ENCODE measurements around the gene FAM200C. TPM values are rescaled to one million over a fixed set of nuclear protein-coding genes. Genes with fewer than 3 reads are reported as not detected.

The FAM200C gene
- total RNA-seq, 1 experiment from 2014 or later: 10.5 TPM

GRCh38 chr5:160379511-160379910 is 20.3 kb downstream of the FAM200C start:
- no peak overlapping the region for H3K4me2 ChIP-seq
- H3K27me3 ChIP-seq (ENCODE audit: insufficient read depth, low read depth): peaks cover 14% of the 10 kb centered on the region; the same call in 1 of the 2 replicates
- no TSS peak for BruUV-seq (replicated peaks)
- no peak overlapping the region for H2AFZ ChIP-seq
- no peaks in the 10 kb centered on the region for H3K4me1 ChIP-seq (replicated peaks; ENCODE audit: insufficient read depth)
- no peak for TF ChIP-seq EZH2 (IDR thresholded peaks at IDR 0.05; ENCODE audit: low read depth)
- no peak for TF ChIP-seq CTCF (conservative IDR thresholded peaks at IDR 0.05)
- no peaks in the 10 kb centered on the region for H3K36me3 ChIP-seq (ENCODE audit: low read depth)
- ChIA-PET CTCF (interaction anchor here (1.0 kb wide), 1 partner anchor 16 kb away, joined by 3 read pairs; no protein-coding TSS in a partner anchor), POLR2A (ENCODE audit: unreplicated experiment) (no interaction called here)
- no peak overlapping the region for H3K27ac ChIP-seq
- no peaks in the 10 kb centered on the region for H3K79me2 ChIP-seq (ENCODE audit: low read depth)
- H3K9me2 ChIP-seq (ENCODE audit: insufficient read depth): no peaks in the 10 kb centered on the region
- H3K9me3 ChIP-seq (ENCODE audit: insufficient read depth, low read depth): no peaks in the 10 kb centered on the region
- no peak overlapping the region for H3K4me3 ChIP-seq
- no peaks in the 10 kb centered on the region for H3F3A ChIP-seq (ENCODE audit: insufficient read depth, low read depth)
- no peak for DNase-seq
- intact Hi-C loops (cut with micrococcal nuclease; ENCODE audit: unreplicated experiment): no loop called here
- no peaks in the 10 kb centered on the region for H4K20me1 ChIP-seq (ENCODE audit: insufficient read depth)

DNA sequence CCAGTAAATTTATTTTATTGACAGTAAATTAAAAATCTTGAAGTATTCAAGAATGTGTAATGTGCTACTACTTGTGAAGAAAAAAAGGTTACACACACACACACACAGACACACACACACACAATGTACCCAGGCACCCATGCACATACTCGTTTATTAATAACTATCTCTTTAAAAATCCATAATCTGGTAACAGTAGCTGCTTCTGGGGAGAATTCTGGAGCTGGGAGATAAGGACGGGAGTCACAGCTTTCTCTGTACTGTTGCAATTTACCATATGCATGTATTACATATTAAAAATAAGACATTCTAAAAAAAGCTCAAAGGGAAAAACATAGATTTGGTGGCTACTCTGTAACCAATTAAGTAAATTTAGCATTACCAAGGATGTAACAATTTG is 21.5 kb downstream of the FAM200C start:
- no peak for DNase-seq
- no peaks in the 10 kb centered on the region for H3K4me1 ChIP-seq (replicated peaks; ENCODE audit: insufficient read depth)
- no peaks in the 10 kb centered on the region for H3F3A ChIP-seq (ENCODE audit: insufficient read depth, low read depth)
- ChIA-PET POLR2A (ENCODE audit: unreplicated experiment) (no interaction called here), CTCF (interaction anchor here (0.6 kb wide), 1 partner anchor 1105 kb away, joined by 5 read pairs; no protein-coding TSS in a partner anchor)
- H3K9me3 ChIP-seq (ENCODE audit: insufficient read depth, low read depth): no peaks in the 10 kb centered on the region
- no peak overlapping the region for H2AFZ ChIP-seq
- TF ChIP-seq EZH2 (IDR thresholded peaks at IDR 0.05; ENCODE audit: low read depth) (no peak), CTCF (conservative IDR thresholded peaks at IDR 0.05) (no peak)
- H3K36me3 ChIP-seq (ENCODE audit: low read depth): no peaks in the 10 kb centered on the region
- H3K9me2 ChIP-seq (ENCODE audit: insufficient read depth): no peaks in the 10 kb centered on the region
- H3K4me3 ChIP-seq: no peak overlapping the region
- no TSS peak for BruUV-seq (replicated peaks)
- intact Hi-C loops (cut with micrococcal nuclease; ENCODE audit: unreplicated experiment): no loop called here
- no peaks in the 10 kb centered on the region for H3K79me2 ChIP-seq (ENCODE audit: low read depth)
- no peaks in the 10 kb centered on the region for H4K20me1 ChIP-seq (ENCODE audit: insufficient read depth)
- no peak overlapping the region for H3K27ac ChIP-seq
- no peak overlapping the region for H3K4me2 ChIP-seq
- H3K27me3 ChIP-seq (ENCODE audit: insufficient read depth, low read depth): peaks cover 23% of the 10 kb centered on the region; the same call in 1 of the 2 replicates

DNA sequence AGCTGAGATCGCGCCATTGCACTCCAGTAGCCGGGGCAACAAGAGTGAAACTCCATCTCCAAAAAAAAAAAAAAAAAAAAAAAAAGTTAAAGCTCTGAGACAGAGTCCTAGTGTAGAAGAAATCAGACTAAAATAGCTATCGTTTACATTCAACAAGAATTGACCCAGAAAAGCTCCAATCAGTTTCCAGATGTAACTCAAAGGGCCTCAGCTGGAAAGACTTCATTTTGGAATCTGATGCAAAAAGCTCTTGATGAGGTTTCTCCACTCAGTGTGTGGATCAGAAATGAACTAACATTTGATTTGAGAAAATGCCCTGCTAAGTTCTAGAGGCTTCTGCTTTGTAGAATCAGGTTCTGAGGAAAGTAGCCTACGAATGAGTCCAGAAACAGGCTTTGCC is 22.2 kb downstream of the FAM200C start:
- H3K4me3 ChIP-seq: no peak overlapping the region
- no peaks in the 10 kb centered on the region for H4K20me1 ChIP-seq (ENCODE audit: insufficient read depth)
- H3K4me2 ChIP-seq: no peak overlapping the region
- TF ChIP-seq EZH2 (IDR thresholded peaks at IDR 0.05; ENCODE audit: low read depth): no peak
- no peak for TF ChIP-seq CTCF (conservative IDR thresholded peaks at IDR 0.05)
- intact Hi-C loops (cut with micrococcal nuclease; ENCODE audit: unreplicated experiment): no loop called here
- ChIA-PET POLR2A (ENCODE audit: unreplicated experiment) (no interaction called here), CTCF (interaction anchor here (0.6 kb wide), 1 partner anchor 16 kb away, joined by 9 read pairs; no protein-coding TSS in a partner anchor)
- no peaks in the 10 kb centered on the region for H3K4me1 ChIP-seq (replicated peaks; ENCODE audit: insufficient read depth)
- H3K36me3 ChIP-seq (ENCODE audit: low read depth): no peaks in the 10 kb centered on the region
- H3K27ac ChIP-seq: no peak overlapping the region
- peaks cover 30% of the 10 kb centered on the region for H3K27me3 ChIP-seq (ENCODE audit: insufficient read depth, low read depth)
- no peaks in the 10 kb centered on the region for H3F3A ChIP-seq (ENCODE audit: insufficient read depth, low read depth)
- no peaks in the 10 kb centered on the region for H3K9me3 ChIP-seq (ENCODE audit: insufficient read depth, low read depth)
- BruUV-seq (replicated peaks): no TSS peak
- no peak for DNase-seq
- no peaks in the 10 kb centered on the region for H3K79me2 ChIP-seq (ENCODE audit: low read depth)
- H3K9me2 ChIP-seq (ENCODE audit: insufficient read depth): no peaks in the 10 kb centered on the region
- no peak overlapping the region for H2AFZ ChIP-seq

All from PC-9 (cell line).